MM.1S (cell line): ENCODE measurements around the gene IQSEC1.

Experiments
- CTCF ChIP-seq: fragments of 300-600 bp; sonication (generic); IDR thresholded peaks from 2 replicates; pipeline ENCODE4 v1.5.1; 2016; ENCODE audit warnings: antibody characterized with exemption, low read length, mixed read lengths
- EZH2phosphoT487 ChIP-seq: fragments of 300-600 bp; sonication (generic); IDR thresholded peaks from 2 replicates; pipeline ENCODE4 v1.6.1; 2018; ENCODE audit warnings: antibody characterized with exemption, low read length

- TF ChIP-seq CTCF, result no peak
- no peak for TF ChIP-seq EZH2phosphoT487
Measured at GRCh38 chr3:13077431-13078162, 4.4 kb upstream of the IQSEC1 start.
